Amniotic stem cell (primary cell): ENCODE measurements around the gene CEACAM1.
"Not testable (repeated sequence)": the region's sequence is repeated elsewhere in the genome, so short reads cannot be mapped to it uniquely, and the experiment has no call there.

Experiments
- DNase-seq: peaks from one replicate; lab custom pipeline; 2025; lab: John Stamatoyannopoulos, UW

The CEACAM1 gene

GRCh38 chr19:42548552-42548951 is 20.3 kb upstream of the CEACAM1 start:
- DNase-seq: no peak

DNA sequence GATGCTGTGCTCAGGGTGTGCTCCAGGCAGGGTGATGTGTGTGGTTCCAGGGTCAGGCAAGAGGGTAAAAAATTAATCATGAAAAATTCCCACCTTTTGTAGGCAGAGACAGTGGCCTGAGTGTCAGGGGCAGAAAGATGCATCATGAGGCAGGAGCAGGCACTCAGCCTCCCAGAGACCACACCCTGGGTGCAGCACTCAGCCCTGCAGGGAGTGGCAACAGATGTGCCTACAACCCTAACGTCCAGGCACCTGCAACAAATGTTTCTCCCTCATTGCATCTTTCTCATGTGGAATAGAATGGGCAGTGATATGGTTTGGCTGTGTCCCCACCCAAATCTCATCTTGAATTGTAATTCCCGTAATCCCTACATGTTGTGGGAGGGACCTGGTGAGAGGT is 19.6 kb upstream of the CEACAM1 start:
- DNase-seq: no peak

- DNase-seq: no peak
Observed at GRCh38 chr19:42546831-42547500, 18.7 kb upstream of the CEACAM1 start.

- DNase-seq: no peak
Observed at GRCh38 chr19:42544146-42544545, 15.9 kb upstream of the CEACAM1 start.

DNA sequence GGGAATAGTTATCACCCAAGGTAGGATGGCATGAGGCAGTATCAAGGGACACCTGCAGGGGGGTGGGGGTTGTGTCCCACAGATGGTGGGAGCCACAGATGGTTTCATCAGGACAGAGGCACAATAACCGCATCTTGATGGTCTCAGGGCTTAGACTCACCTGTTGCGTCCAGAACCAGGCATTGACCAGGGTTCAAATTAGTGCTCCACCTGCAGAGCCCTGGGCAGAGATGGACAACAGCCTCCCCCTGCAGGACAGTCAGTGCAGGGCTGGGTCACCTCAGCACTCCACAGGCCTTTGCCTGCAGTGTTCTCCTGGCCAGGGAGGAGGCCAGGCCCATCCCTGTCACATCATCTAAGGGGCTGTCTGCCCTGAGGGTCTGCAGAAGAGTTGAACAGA is 14.5 kb upstream of the CEACAM1 start:
- no peak for DNase-seq

GRCh38 chr19:42540071-42540553 is 11.8 kb upstream of the CEACAM1 start:
- DNase-seq: no peak

DNA sequence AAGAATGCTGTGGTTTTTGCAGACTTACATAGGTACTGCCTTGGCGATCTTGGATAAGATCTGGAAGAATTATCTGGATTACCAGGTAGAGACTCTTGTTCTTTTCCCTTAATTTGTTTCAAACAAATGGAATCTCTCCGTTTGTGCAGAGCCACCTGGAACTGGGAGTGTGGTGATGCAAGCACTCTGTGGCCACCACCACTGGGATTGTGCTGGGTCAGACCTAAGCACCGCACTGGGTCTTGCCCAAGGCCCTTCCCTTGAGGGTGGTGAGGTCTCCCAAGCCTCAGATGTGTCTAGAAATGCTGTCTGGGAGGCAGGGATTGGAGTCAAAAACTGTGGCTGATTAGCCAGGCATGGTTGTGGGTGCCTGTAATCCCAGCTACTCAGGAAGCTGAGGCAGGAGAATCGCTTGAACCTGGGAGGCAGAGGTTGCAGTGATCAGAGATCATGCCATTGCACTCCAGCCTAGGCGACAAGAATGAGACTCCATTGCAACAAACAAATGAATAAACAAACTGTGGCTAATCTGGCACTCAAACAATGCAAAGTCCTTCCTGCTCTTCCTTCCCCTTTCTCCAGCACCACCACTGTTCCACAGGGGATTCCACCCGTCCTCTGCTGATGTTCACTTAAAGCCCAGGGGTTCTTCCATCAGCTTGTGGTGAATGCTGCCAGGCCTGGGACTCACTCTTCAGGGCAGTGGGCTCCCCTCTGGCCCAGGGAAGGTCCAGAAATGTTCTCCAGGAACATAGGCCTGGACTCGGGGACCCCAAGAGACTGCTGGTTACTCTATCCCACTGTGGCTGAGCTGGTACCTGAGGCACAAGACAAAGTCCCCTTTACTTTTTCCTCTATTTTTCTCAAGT is 10.8 kb upstream of the CEACAM1 start:
- no peak for DNase-seq

GRCh38 chr19:42535276-42535675 is 7.0 kb upstream of the CEACAM1 start:
- DNase-seq: not testable (repeated sequence)

DNA sequence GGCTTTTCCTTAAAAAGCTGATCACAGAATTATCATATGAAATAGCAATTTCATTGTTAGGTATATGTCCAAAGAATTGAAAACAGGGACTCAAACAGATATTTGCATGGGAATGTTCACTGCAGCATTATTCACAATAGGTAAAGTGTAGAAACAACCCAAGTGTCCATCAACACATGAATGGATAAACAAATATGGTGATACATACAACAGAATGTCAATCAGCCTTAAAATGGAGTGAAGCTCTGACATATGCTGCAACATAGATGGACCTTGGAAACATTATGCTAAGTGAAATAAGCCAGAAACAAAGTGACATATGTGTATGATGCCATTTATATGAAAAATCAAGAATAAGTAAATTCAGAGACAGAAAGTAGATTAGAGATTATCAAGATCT is 6.1 kb upstream of the CEACAM1 start:
- no peak for DNase-seq

- no peak for DNase-seq
Observed at GRCh38 chr19:42532891-42533290, 4.6 kb upstream of the CEACAM1 start.

DNA sequence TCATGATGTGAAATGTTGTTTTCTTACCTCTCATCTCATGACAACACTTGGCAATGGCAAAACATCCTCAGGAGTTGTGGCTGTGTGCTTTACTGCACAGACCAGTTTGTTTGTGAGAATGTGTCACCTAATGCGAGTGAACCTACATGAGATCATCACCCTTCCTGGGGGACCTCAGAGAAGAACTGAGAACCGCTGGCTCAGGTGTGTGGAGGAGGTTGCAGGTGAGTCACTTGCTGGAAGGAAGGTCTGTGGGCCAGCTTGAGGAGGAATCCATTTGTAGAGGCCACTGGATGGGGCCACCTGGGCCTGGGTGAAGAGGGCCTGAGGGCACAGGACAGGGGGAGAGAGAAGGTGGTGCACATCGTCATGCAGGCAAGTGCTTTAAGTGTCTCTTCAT is 3.0 kb upstream of the CEACAM1 start:
- no peak for DNase-seq

DNA sequence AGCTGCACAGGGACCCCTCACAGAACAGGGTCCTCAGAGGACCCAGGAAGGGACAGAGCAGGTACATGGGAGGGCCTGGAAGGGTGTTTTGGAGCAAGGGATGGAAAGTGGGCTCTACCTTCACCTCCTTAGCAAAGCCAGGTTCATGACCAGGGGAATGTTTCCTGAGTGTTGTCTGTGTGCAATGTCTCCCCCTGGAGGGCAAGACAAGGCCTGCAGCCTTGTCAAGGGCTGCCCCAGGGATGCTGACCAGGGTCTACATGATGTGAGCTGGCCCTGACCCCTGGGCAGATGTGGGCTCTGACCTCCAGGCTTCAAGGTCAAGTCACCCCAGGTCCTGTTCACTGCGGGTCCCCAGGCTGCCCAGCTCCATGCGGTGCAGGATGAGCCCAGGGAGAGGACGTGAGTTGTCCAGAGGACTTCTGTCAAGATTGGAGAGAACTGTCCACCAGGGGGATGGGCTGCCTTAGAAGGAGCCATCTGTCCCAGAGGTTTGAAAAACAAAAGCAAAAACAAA is 1.0 kb upstream of the CEACAM1 start:
- no peak for DNase-seq

- DNase-seq: no peak
Observed at GRCh38 chr19:42524943-42525342, 3.3 kb downstream of the CEACAM1 start.

GRCh38 chr19:42524250-42524649 is 4.0 kb downstream of the CEACAM1 start:
- no peak for DNase-seq

DNA sequence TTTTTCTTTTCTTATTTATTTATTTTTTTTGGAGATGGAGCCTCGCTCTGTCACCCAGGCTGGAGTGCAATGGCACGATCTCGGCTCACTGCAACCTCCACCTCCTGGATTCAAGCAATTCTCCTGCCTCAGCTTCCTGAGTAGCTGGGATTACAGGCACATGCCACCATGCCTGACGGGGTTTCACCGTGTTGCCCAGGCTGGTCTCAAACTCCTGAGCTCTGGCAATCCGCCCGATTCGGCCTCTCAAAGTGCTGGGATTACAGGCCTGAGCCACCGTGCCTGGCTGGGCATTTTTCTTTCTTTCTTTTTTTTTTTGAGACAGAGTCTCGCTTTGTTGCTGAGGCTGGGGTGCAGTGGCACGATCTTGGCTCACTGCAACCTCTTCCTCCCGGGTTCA is 6.0 kb downstream of the CEACAM1 start:
- not testable (repeated sequence) for DNase-seq

DNA sequence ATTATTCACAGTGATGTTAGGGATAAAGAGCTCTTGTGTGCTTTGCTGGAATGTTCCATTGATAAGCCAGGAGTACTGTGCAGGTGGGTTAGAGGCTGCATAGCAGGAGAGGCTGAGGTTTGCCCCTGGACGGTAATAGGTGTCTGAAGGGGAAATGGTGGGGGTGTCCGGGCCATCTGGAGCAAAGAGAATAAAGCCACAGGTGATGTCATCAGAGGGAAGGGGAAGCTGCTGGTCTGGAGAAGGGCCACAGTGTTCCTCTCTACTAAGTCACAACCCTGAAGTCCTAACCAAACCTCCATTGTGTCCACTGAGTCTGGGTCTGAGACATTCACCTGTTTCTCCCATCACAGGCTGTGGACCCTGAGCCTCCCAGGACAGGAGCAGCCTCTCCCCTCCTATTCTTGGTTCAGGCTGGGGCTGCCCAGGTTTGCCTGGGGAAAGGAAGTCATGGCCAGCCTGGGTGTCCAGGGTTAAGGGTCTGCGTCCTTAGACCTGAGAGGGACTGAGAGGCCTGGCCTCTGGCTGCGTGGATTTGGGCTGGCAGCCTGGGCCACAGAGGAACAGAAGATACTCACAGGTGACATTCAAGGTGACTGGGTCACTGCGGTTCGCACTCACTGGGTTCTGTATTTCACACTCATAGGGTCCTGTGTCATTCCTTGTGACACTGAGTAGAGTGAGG is 6.8 kb downstream of the CEACAM1 start:
- DNase-seq: no peak

- DNase-seq: no peak
Observed at GRCh38 chr19:42519108-42519507, 9.2 kb downstream of the CEACAM1 start.

DNA sequence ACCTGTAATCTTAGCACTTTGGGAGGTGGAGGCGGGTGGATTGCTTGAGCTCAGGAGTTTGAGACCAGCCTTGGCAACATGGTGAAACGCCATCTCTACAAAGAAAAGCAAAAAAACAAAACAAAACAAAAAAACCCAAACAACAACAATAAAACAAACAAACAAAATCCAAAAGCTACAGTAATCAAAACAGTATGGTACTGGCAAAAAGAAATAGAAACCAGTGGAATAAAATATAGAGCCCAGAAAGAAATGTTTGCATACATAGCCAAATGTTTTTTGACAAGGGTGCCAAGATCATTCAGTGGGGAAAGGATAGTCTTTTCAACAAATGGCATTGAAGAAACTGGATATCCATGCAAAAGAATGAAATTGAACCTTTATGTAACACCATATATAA is 11.5 kb downstream of the CEACAM1 start:
- no peak for DNase-seq

GRCh38 chr19:42515241-42515832 is 12.9 kb downstream of the CEACAM1 start:
- no peak for DNase-seq

DNA sequence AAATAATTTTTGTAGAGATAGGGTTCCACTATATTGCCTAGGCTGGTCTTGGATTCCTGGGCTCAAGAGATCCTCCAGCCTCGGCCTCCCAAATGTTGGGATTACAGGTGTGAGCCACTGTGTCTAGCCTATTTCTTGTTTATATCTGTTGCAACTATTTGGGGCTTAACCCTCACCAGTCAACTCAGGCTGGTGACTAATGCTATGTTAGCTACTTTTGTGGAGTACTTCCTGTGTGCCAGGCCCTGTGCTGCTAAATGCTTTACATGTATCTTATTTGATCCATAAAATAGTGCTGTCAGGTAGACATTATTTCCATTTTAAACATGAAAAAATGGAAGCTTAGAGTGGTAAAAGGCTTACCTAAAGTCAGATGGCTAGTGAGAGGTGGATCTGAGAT is 13.8 kb downstream of the CEACAM1 start:
- no peak for DNase-seq

DNA sequence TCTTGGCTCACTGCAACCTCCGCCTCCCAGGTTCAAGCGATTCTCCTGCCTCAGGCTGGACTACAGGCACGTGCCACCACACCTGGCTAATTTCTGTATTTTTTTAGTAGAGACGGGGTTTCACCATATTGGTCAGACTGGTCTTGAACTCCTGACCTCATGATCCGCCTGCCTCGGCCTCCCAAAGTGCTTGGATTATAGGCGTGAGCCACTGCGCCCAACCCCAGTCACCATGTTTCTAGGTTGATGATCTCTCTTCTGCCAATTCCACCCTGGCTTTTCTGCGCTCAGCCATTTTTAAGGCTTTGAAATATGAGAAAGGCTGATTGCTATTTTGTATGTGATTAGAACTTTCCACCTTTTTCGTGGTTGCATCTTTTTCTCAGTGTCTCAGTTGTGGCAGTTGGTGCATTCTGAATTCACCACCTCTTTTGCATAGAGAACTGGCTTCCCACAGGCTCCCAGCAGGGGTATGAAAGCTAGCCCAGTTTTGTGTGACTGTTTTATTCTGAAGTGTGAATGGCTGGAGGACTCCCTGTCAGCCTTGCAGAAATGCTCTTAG is 15.5 kb downstream of the CEACAM1 start:
- DNase-seq: no peak

GRCh38 chr19:42512130-42512636 is 16.1 kb downstream of the CEACAM1 start:
- no peak for DNase-seq
